Testis (tissue), 3 donors: Measurements from ENCODE around the gene SWAP70. TPM values are rescaled to one million over a fixed set of nuclear protein-coding genes. Genes with fewer than 3 reads are reported as not detected.

Experiments
- DNase-seq: peaks from one replicate; pipeline ENCODE4 v3.0.0-alpha.2; 2019
- H3K27ac ChIP-seq, 2 donors: fragments of 200-600 bp; sonication (generic); one replicate each; pipeline ENCODE4 v1.5.1; 2019
- H3K27me3 ChIP-seq: fragments of 200-600 bp; sonication (generic); one replicate; pipeline ENCODE4 v1.5.1; 2019
- H3K36me3 ChIP-seq: fragments of 200-600 bp; sonication (generic); one replicate; pipeline ENCODE4 v1.5.1; 2017; ENCODE audit warnings: low read depth; ENCODE audit errors: missing control alignments
- H3K4me1 ChIP-seq: fragments of 200-600 bp; sonication (generic); one replicate; pipeline ENCODE4 v1.5.1; 2019
- H3K4me3 ChIP-seq, 2 donors: fragments of 200-600 bp; sonication (generic); one replicate each; pipeline ENCODE4 v1.5.1; 2017 to 2019
- H3K9me3 ChIP-seq: fragments of 200-600 bp; sonication (generic); one replicate; pipeline ENCODE4 v1.5.1; 2017
- POLR2A ChIP-seq: fragments of 450-650 bp; IDR thresholded peaks from one replicate; pipeline ENCODE4 v1.6.1; 2017; ENCODE audit warnings: antibody characterized with exemption, mild to moderate bottlenecking, moderate library complexity
- WGBS, 2 donors: methylation state at CpG; one replicate each; pipeline ENCODE4 v1.1.5; 2018; 5-methylcytosine and 5-hydroxymethylcytosine counted together
- intact Hi-C: fragments of 100-400 bp; cut with DNase I; formaldehyde crosslinking; loops from one replicate; pipeline ENCODE4 v1.15.1; 2023; ENCODE audit warnings: low total_unique reads
- polyA plus RNA-seq: library from polyadenylated mRNA; stranded (reverse); fragments of 350-450 nt; fragmentation: Illumina TruSeq; extraction: RNeasy Lipid Tissue Mini Kit (QIAGEN cat#74804); gene quantifications from one replicate; pipeline ENCODE4 v1.2.3, GENCODE V29; 2014; ENCODE audit warnings: low read depth, low replicate concordance; ENCODE audit not compliant: insufficient read depth
- total RNA-seq, 2 donors: library from RNA; depleted of rRNA; stranded (reverse); fragments of >200 nt; gene quantifications; one replicate each; pipeline ENCODE4 v1.2.3, GENCODE V29; 2016
- TF ChIP-seq, protein P1 (sequence below), 3 experiments: fragments of 450-650 bp in 2 of 3; fragments of 200-600 bp in 1 of 3; sonication (generic) in 1 of 3; IDR thresholded peaks; one replicate each; pipeline ENCODE4 v1.5.1; 2016 to 2019; ENCODE audit warnings: antibody characterized with exemption in 3 of 3, mild to moderate bottlenecking in 2 of 3, moderate library complexity in 1 of 3

SWAP70 gene
- total and polyA plus RNA-seq, 3 donors from 2014 or later, result 10.2 to 14.7 (median 10.5) TPM

DNA sequence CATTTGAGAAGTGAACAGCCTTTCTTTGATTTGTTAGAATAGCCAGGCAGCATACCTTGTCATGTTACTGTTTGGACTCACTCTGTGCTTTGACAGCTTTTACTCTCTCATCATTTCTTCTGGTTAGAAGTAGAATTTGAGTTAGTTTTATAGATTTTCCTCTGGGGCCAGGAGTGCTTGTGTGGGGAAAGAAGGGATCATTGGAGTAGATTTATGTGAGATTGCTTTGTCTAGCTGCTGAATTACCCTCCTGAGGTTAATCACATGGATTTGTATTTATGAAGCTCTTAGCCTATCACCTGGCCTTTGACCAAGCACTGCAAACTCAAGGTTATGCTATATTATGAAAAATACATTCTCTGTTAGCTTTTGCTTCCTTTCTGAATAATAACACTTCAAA is 54.3 kb downstream of the SWAP70 start:
- no peaks in the 10 kb centered on the region for H3K9me3 ChIP-seq
- H3K4me1 ChIP-seq, result peaks cover 14% of the 10 kb centered on the region
- no peak for TF ChIP-seq POLR2A
- TF ChIP-seq, protein P1, sequence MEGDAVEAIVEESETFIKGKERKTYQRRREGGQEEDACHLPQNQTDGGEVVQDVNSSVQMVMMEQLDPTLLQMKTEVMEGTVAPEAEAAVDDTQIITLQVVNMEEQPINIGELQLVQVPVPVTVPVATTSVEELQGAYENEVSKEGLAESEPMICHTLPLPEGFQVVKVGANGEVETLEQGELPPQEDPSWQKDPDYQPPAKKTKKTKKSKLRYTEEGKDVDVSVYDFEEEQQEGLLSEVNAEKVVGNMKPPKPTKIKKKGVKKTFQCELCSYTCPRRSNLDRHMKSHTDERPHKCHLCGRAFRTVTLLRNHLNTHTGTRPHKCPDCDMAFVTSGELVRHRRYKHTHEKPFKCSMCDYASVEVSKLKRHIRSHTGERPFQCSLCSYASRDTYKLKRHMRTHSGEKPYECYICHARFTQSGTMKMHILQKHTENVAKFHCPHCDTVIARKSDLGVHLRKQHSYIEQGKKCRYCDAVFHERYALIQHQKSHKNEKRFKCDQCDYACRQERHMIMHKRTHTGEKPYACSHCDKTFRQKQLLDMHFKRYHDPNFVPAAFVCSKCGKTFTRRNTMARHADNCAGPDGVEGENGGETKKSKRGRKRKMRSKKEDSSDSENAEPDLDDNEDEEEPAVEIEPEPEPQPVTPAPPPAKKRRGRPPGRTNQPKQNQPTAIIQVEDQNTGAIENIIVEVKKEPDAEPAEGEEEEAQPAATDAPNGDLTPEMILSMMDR (IDR thresholded peaks at IDR 0.05), result no peak
- H3K27me3 ChIP-seq, result no peaks in the 10 kb centered on the region
- intact Hi-C loops, result no loop called here
- H3K36me3 ChIP-seq, result no peaks in the 10 kb centered on the region
- no peak for DNase-seq
- H3K27ac ChIP-seq, result peak overlapping the region in 1 of 2 donors; percentile 53
- H3K4me3 ChIP-seq, result no peak overlapping the region

DNA sequence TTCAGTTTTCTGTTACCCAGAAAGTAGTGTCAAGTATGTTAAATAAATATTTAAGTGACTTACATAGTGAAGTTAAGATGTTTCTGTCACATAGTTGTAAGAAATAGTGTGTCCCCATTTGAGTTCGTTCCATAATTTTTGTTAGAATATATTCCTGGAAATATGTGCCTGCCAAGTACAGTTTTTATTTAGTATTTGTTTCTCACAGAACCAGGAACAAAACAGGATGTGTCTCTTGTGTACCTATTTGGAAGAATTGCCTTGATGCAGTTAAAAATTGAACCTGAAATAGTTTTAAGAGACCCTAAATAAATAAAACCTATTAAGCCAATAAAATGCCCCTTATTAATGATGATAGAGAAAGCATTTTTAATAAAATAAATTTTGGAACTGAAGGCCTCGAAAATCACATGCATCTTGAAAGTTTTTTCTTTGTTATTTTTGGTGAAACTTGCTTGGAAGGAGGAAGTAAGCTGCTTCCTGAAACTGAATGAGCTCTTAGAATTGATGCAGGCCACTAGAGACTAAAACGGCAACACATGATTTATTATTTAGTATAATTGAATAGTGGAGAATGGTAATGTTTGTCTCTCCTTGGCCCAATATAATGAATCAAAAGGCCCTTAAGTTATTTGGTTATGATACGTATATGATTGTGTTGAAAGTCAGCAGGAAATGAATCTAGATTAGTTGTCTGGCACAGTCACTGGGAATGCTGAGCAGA is 55.9 kb downstream of the SWAP70 start:
- Histone ChIP-seq H3K36me3 (no peaks in the 10 kb centered on the region), H3K4me1 (peaks cover 14% of the 10 kb centered on the region), H3K9me3 (no peaks in the 10 kb centered on the region), H3K27ac (peak overlapping the region; percentile 53 to 63), H3K27me3 (no peaks in the 10 kb centered on the region), H3K4me3 (no peak overlapping the region)
- no peak for DNase-seq
- TF ChIP-seq, protein P1 (IDR thresholded peaks at IDR 0.05), result no peak
- TF ChIP-seq POLR2A, result no peak
- WGBS, 2 donors, result 43 to 50% methylated on average over 4 of the region's 4 CpGs
- intact Hi-C loops, result no loop called here

DNA sequence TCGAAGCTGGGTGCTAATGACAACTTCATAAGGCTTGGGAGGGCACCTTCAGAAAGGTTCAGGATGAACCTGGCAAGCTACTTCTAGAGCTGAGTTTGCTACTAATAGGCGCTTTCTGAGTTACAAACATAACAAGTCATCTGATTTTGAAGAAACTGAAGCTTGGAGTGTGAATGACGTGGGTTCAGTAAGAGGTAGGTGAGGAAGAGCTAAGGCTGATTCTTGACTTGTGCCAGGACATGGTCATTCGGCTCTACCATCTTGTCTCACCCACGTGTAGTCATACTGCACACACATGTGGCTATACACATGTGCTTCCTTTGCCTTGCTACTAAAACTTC is 56.4 kb downstream of the SWAP70 start:
- no peaks in the 10 kb centered on the region for H3K27me3 ChIP-seq
- 72 to 73% methylated on average over 5 of the region's 5 CpGs for WGBS, 2 donors
- no peaks in the 10 kb centered on the region for H3K9me3 ChIP-seq
- TF ChIP-seq, protein P1 (IDR thresholded peaks at IDR 0.05), result no peak
- no peak for TF ChIP-seq POLR2A
- H3K4me1 ChIP-seq, result peaks cover 14% of the 10 kb centered on the region
- no peak overlapping the region for H3K4me3 ChIP-seq
- intact Hi-C loops, result no loop called here
- H3K27ac ChIP-seq, result peak overlapping the region; percentile 53 to 63
- no peaks in the 10 kb centered on the region for H3K36me3 ChIP-seq
- no peak for DNase-seq

DNA sequence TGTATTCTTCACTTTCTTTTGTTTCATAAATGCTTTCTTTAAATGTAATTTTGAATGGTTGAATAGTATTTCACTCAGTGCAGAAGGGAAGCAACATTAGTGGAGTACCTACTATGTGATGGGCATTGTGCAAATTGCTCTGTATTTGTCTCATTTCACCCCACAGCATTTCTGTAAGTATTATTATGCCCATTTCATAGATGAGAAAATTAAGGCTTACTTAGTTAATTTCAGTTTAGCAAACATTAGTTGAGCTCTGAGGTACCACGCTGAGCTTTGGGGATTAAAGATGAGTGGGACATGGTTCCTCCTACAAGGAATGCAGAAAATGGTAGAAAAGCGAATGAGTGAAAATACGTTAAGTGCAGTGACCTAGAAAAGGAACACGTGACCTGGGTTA is 58.1 kb downstream of the SWAP70 start:
- Histone ChIP-seq H3K9me3 (no peaks in the 10 kb centered on the region), H3K36me3 (no peaks in the 10 kb centered on the region), H3K27ac (no peak overlapping the region), H3K4me1 (peaks cover 14% of the 10 kb centered on the region), H3K27me3 (no peaks in the 10 kb centered on the region), H3K4me3 (no peak overlapping the region)
- TF ChIP-seq, protein P1 (IDR thresholded peaks at IDR 0.05), result no peak
- TF ChIP-seq POLR2A, result no peak
- no peak for DNase-seq
- intact Hi-C loops, result no loop called here
- whole genome bisulfite sequencing, 2 donors, result 83 to 95% methylated on average over 4 of the region's 4 CpGs

DNA sequence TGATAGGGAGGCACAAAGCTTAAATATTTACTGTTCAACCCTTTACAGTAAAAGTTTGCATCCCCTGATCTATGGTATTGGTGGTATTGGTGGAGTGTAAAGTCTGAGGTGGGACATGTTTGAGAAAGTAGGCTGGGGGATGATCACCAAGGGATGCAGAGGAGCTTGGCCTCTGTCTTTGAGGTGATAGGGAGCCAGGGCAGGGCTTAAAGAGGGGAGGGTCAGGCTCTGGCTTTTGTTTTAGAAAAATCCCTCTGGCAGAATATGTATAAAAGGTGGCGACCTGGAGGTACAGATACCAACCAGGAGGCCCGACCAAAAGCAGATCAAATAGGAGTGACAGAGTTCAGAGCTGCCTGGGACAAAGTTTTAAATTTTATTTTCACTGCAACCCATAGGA is 59.0 kb downstream of the SWAP70 start:
- Histone ChIP-seq H3K27me3 (no peaks in the 10 kb centered on the region), H3K36me3 (no peaks in the 10 kb centered on the region), H3K4me1 (peaks cover 10% of the 10 kb centered on the region), H3K9me3 (no peaks in the 10 kb centered on the region), H3K27ac (no peak overlapping the region), H3K4me3 (no peak overlapping the region)
- intact Hi-C loops, result no loop called here
- no peak for DNase-seq
- TF ChIP-seq, protein P1 (IDR thresholded peaks at IDR 0.05), result no peak
- no peak for TF ChIP-seq POLR2A
- WGBS, 2 donors, result 90 to 91% methylated on average over 2 of the region's 2 CpGs
